ENCODE results near the gene LTB4R2.

The LTB4R2 gene

GRCh38 chr14:24277606-24278321 is 32.2 kb upstream of the LTB4R2 start:
- no peak for DNase-seq (ENCODE audit: low spot score)

- no peak for DNase-seq (ENCODE audit: low spot score)
These were observed 31.5 kb upstream of the LTB4R2 start for GRCh38 chr14:24278424-24278823.

- no peak for DNase-seq (ENCODE audit: low spot score)
These were observed 30.4 kb upstream of the LTB4R2 start for GRCh38 chr14:24279301-24280186.

GRCh38 chr14:24280797-24281460 is 29.0 kb upstream of the LTB4R2 start:
- no peak for DNase-seq (ENCODE audit: low spot score)

- no peak for DNase-seq (ENCODE audit: low spot score)
These were observed 28.3 kb upstream of the LTB4R2 start for GRCh38 chr14:24281636-24282035.

GRCh38 chr14:24282736-24283135 is 27.2 kb upstream of the LTB4R2 start:
- no peak for DNase-seq (ENCODE audit: low spot score)

- no peak for DNase-seq (ENCODE audit: low spot score)
These were observed 26.0 kb upstream of the LTB4R2 start for GRCh38 chr14:24283796-24284460.

- no peak for DNase-seq (ENCODE audit: low spot score)
These were observed 25.4 kb upstream of the LTB4R2 start for GRCh38 chr14:24284501-24285035.

GRCh38 chr14:24285351-24285750 is 24.6 kb upstream of the LTB4R2 start:
- DNase-seq (ENCODE audit: low spot score), result no peak

GRCh38 chr14:24286996-24287395 is 22.9 kb upstream of the LTB4R2 start:
- no peak for DNase-seq (ENCODE audit: low spot score)

- no peak for DNase-seq (ENCODE audit: low spot score)
These were observed 20.2 kb upstream of the LTB4R2 start for GRCh38 chr14:24289649-24290280.

- DNase-seq (ENCODE audit: low spot score), result no peak
These were observed 19.2 kb upstream of the LTB4R2 start for GRCh38 chr14:24290746-24291145.

- no peak for DNase-seq (ENCODE audit: low spot score)
These were observed 18.4 kb upstream of the LTB4R2 start for GRCh38 chr14:24291446-24292117.

GRCh38 chr14:24292118-24292807 is 17.7 kb upstream of the LTB4R2 start:
- no peak for DNase-seq (ENCODE audit: low spot score)

GRCh38 chr14:24293525-24293924 is 16.4 kb upstream of the LTB4R2 start:
- DNase-seq (ENCODE audit: low spot score), result no peak

GRCh38 chr14:24296341-24297157 is 13.4 kb upstream of the LTB4R2 start:
- DNase-seq (ENCODE audit: low spot score), result peak; percentile 87

- DNase-seq (ENCODE audit: low spot score), result no peak
These were observed 12.6 kb upstream of the LTB4R2 start for GRCh38 chr14:24297190-24297964.

- DNase-seq (ENCODE audit: low spot score), result peak; percentile 92
These were observed 11.1 kb upstream of the LTB4R2 start for GRCh38 chr14:24298892-24299254.
